Vagina (tissue), 2 donors: ENCODE data around the gene PCGF3. TPM values are rescaled to one million over a fixed set of nuclear protein-coding genes. Genes with fewer than 3 reads are reported as not detected.

Experiments
- DNase-seq, 2 donors: peaks; one replicate each; pipeline ENCODE4 v3.0.0-alpha.2; 2017; ENCODE audit errors: extremely low spot score in 2 of 2
- H3K27ac ChIP-seq: fragments of 200-600 bp; sonication (generic); one replicate; pipeline ENCODE4 v1.5.1; 2019
- H3K27me3 ChIP-seq: fragments of 200-600 bp; sonication (generic); one replicate; pipeline ENCODE4 v1.5.1; 2019
- H3K36me3 ChIP-seq, 2 donors: fragments of 200-600 bp; sonication (generic); one replicate each; pipeline ENCODE4 v1.5.1; 2017 to 2019
- H3K4me1 ChIP-seq: fragments of 200-600 bp; sonication (generic); one replicate; pipeline ENCODE4 v1.5.1; 2019
- H3K4me3 ChIP-seq, 2 donors: fragments of 200-600 bp; sonication (generic); 1 replicate in 1 of 2; 2 replicates in 1 of 2; pipeline ENCODE4 v1.5.1; 2016 to 2019
- H3K9me3 ChIP-seq: fragments of 200-600 bp; sonication (generic); one replicate; pipeline ENCODE4 v1.5.1; 2019
- CTCF ChIP-seq, 3 experiments: fragments of 450-650 bp in 2 of 3; fragments of 200-600 bp in 1 of 3; sonication (generic) in 1 of 3; IDR thresholded peaks; one replicate each; pipeline ENCODE4 v1.5.1; 2017 to 2019; ENCODE audit warnings: antibody characterized with exemption in 3 of 3, mild to moderate bottlenecking in 2 of 3, moderate library complexity in 2 of 3
- POLR2A ChIP-seq, 2 donors: fragments of 450-650 bp; IDR thresholded peaks; one replicate each; pipeline ENCODE4 v1.6.1; 2017; ENCODE audit warnings: antibody characterized with exemption in 2 of 2, mild to moderate bottlenecking in 2 of 2, moderate library complexity in 2 of 2
- POLR2AphosphoS5 ChIP-seq, 2 donors: sonication (generic); formaldehyde crosslinking; IDR thresholded peaks; one replicate each; pipeline ENCODE4 v1.9.0; 2017; ENCODE audit warnings: antibody characterized with exemption in 2 of 2, mild to moderate bottlenecking in 2 of 2, low read depth in 1 of 2; ENCODE audit not compliant: insufficient read depth in 1 of 2
- intact Hi-C: fragments of 100-400 bp; cut with DNase I; formaldehyde crosslinking; loops from one replicate; pipeline ENCODE4 v1.15.1; 2023
- total RNA-seq: library from RNA; depleted of rRNA; stranded (reverse); fragments of >200 nt; gene quantifications from one replicate; pipeline ENCODE4 v1.2.3, GENCODE V29; 2016

The PCGF3 gene
- total RNA-seq, 1 donor from 2014 or later = 64.8 TPM

- DNase-seq = no peak
- Histone ChIP-seq H3K4me1 (no peaks in the 10 kb centered on the region), H3K4me3 (no peak overlapping the region), H3K27me3 (peaks cover 11% of the 10 kb centered on the region), H3K36me3 (no peaks in the 10 kb centered on the region), H3K27ac (no peak overlapping the region), H3K9me3 (no peaks in the 10 kb centered on the region)
- intact Hi-C loops = no loop called here
- TF ChIP-seq POLR2AphosphoS5 (IDR thresholded peaks at IDR 0.05; ENCODE audit: insufficient read depth in 1 of 2, low read depth in 1 of 2) (no peak), POLR2A (IDR thresholded peaks at IDR 0.05) (no peak), CTCF (IDR thresholded peaks at IDR 0.05) (no peak)
Observed at GRCh38 chr4:819401-820229, 114.0 kb downstream of the PCGF3 start.

Other genes starting within 250 kb of the PCGF3 start
- gene ZNF721, start 206.7 kb upstream of the PCGF3 start, total RNA-seq = 30.4 TPM
- 71.9 TPM for gene PIGG, start 206.6 kb upstream of the PCGF3 start, total RNA-seq
- 0.25 TPM for gene TMEM271, start 129.5 kb upstream of the PCGF3 start, total RNA-seq
- 4.2 TPM for gene PDE6B, start 80.3 kb upstream of the PCGF3 start, total RNA-seq
- 181 TPM for gene ATP5ME, start 31.6 kb upstream of the PCGF3 start, total RNA-seq
- gene MYL5, start 31.3 kb upstream of the PCGF3 start, total RNA-seq = 3.4 TPM
- 11.0 TPM for gene SLC49A3, start 16.7 kb upstream of the PCGF3 start, total RNA-seq
- 0.98 TPM for gene CPLX1, start 120.3 kb downstream of the PCGF3 start, total RNA-seq
- 89.1 TPM for gene GAK, start 226.5 kb downstream of the PCGF3 start, total RNA-seq
- gene TMEM175, start 226.6 kb downstream of the PCGF3 start, total RNA-seq = 56.5 TPM